GM19452 (cell line): Measurements from ENCODE around the gene ZNF804B.

Experiments
- ATAC-seq: cut with Tn5 transposase; IDR thresholded peaks from one replicate; pipeline ENCODE4 v1.9.1; 2021; ENCODE audit not compliant: unreplicated experiment

ZNF804B gene

GRCh38 chr7:88965371-88965770 lies 205.9 kb downstream of the ZNF804B start:
- ATAC-seq: no peak

- no peak for ATAC-seq
These were observed 207.9 kb downstream of the ZNF804B start for GRCh38 chr7:88967432-88967831.

- no peak for ATAC-seq
These were observed 209.7 kb downstream of the ZNF804B start for GRCh38 chr7:88969167-88969566.

- no peak for ATAC-seq
These were observed 225.8 kb downstream of the ZNF804B start for GRCh38 chr7:88985295-88985694.

- no peak for ATAC-seq
These were observed 241.8 kb downstream of the ZNF804B start for GRCh38 chr7:89001306-89001705.

- ATAC-seq: peak; percentile 77
These were observed 243.8 kb downstream of the ZNF804B start for GRCh38 chr7:89002981-89003956.

- no peak for ATAC-seq
These were observed 252.5 kb downstream of the ZNF804B start for GRCh38 chr7:89012016-89012415.

GRCh38 chr7:89017695-89018094 lies 258.2 kb downstream of the ZNF804B start:
- ATAC-seq: no peak

GRCh38 chr7:89021741-89022140 lies 262.2 kb downstream of the ZNF804B start:
- no peak for ATAC-seq

- ATAC-seq: no peak
These were observed 263.7 kb downstream of the ZNF804B start for GRCh38 chr7:89023206-89023605.

GRCh38 chr7:89023877-89024276 lies 264.4 kb downstream of the ZNF804B start:
- ATAC-seq: no peak

GRCh38 chr7:89027781-89028180 lies 268.3 kb downstream of the ZNF804B start:
- no peak for ATAC-seq

GRCh38 chr7:89028319-89028718 lies 268.8 kb downstream of the ZNF804B start:
- no peak for ATAC-seq

GRCh38 chr7:89029864-89030263 lies 270.4 kb downstream of the ZNF804B start:
- ATAC-seq: no peak

- no peak for ATAC-seq
These were observed 281.7 kb downstream of the ZNF804B start for GRCh38 chr7:89041240-89041639.

GRCh38 chr7:89042940-89043339 lies 283.4 kb downstream of the ZNF804B start:
- no peak for ATAC-seq

- ATAC-seq: no peak
These were observed 289.5 kb downstream of the ZNF804B start for GRCh38 chr7:89049043-89049442.

GRCh38 chr7:89053130-89053529 lies 293.6 kb downstream of the ZNF804B start:
- no peak for ATAC-seq

- no peak for ATAC-seq
These were observed 294.9 kb downstream of the ZNF804B start for GRCh38 chr7:89054361-89054760.

GRCh38 chr7:89060234-89060633 lies 300.7 kb downstream of the ZNF804B start:
- ATAC-seq: no peak

- no peak for ATAC-seq
These were observed 305.3 kb downstream of the ZNF804B start for GRCh38 chr7:89064831-89065230.

- no peak for ATAC-seq
These were observed 307.5 kb downstream of the ZNF804B start for GRCh38 chr7:89067048-89067447.

GRCh38 chr7:89072081-89072480 lies 312.6 kb downstream of the ZNF804B start:
- no peak for ATAC-seq
